ENCODE measurements around the gene CPNE5.

The CPNE5 gene

GRCh38 chr6:36758516-36759147 lies 80.6 kb downstream of the CPNE5 start:
- no peak for DNase-seq

- DNase-seq: no peak
Observed at GRCh38 chr6:36757943-36758508, 81.2 kb downstream of the CPNE5 start.

GRCh38 chr6:36757206-36757605 lies 82.0 kb downstream of the CPNE5 start:
- no peak for DNase-seq

DNA sequence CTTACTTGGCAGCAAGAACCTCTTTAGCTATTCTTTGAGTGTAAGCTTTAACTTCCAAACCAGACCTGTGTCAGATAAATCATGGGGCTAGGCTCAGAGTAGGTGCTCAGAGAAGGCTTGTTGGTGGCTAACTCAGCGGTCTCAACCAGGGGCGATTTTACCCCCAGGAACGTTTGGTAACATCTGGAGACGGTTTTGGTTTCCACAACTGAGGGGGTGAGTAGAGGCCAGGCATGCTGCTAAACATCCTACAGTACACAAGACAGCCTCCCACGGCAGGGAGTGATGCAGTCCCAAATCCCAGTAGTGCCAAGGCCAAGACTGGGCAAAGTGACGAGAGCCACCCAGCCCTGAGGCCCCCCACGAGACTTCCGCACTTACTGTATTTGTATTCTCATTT lies 82.5 kb downstream of the CPNE5 start:
- DNase-seq: no peak

DNA sequence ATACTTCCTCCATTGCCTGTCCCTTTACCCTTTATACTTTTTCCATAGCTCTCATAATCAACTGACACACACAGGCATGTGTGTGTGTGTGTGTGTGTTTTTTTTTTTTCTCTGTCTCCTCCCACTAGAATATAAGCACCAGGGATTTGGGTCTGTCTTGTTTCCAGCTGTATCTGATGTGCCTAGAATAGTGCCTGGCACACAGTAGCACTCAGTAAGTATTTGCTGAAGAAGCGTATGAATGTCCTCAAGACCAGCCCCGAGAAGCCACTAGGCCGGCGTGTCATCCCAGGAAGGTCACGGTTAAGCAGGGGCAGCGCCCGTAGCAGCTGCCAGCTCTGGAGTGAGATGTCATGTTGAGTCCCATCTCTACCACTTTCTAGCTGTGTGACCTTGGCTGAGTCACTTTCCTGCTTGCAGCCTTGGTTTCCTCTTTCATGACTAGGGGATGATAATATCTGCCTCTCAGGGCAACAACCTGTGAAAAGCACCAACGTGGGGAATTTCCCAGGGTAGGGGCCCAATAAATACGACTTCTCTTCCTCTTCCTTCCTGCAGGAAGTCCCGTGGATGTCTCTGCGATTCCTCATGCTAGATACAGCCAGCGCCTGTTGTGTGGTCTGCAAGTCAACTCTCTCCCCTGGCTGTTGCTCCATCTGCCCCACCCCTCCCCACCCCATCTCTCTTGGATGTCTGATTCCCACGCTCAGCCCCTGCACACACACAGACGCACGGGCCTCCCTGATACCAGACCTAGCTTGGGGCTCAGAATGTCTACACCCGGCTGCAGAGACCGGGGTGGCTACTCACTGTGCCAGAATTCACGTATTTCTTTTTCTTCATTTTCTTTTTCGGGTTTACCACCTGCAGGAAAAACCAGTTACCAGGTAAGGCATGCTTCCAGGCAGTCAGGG lies 83.6 kb downstream of the CPNE5 start:
- no peak for DNase-seq

- no peak for DNase-seq
Observed at GRCh38 chr6:36754582-36755434, 84.4 kb downstream of the CPNE5 start.

DNA sequence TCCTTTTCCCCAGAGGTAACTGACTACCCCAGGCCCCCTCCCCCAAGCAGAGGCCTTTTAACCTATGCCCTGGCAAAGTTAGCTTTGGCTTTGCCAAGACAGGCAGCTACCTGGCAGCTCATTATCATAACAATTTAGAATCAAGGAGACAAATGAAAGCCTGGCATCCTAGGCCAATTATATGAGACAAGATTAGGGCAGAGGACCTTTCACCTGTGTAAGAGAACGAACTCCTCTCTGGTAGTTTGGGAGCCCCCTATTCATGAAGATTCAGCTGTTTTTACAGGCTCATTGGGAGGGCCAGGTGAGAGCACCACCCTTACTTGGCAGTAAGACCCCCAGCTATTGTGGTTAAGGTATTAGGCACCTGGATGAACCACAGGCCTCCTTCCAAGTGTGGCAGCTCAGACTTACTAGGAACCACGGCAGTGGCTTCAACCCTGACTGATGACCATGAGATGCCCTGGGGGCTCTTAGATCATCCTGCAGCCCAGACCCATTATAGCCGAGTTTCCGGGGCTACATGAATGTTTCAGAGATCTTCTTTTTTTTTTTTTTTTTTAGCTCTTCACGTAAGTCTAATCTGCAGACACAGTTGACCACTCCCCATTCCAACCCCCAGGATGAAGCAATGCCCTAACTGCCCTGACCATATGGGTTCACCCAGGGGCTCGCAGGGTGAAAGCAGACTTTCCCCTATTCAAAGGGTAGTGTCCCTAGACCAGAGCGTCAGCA lies 85.4 kb downstream of the CPNE5 start:
- DNase-seq: no peak

- no peak for DNase-seq
Observed at GRCh38 chr6:36752886-36753506, 86.2 kb downstream of the CPNE5 start.

GRCh38 chr6:36752187-36752885 lies 86.9 kb downstream of the CPNE5 start:
- DNase-seq: no peak

DNA sequence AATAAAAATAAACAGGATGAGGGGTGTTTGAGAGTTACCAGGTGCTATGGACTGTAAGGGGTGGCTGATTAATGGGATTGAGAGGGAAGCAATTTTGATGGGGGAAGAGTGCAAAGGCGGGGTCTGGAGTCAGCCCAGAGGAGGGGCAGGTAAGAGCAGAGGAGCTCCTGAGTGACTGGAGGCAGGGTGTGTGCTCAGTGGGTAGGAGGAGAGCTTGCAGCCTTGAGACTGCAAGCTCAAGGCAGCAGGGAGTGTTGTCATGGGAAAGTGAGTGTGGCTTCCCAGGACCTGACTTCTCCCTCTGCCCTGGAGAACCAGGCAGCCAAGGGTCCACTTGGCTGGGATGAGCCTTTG lies 87.4 kb downstream of the CPNE5 start:
- DNase-seq: no peak

GRCh38 chr6:36751091-36751490 lies 88.2 kb downstream of the CPNE5 start:
- DNase-seq: no peak

DNA sequence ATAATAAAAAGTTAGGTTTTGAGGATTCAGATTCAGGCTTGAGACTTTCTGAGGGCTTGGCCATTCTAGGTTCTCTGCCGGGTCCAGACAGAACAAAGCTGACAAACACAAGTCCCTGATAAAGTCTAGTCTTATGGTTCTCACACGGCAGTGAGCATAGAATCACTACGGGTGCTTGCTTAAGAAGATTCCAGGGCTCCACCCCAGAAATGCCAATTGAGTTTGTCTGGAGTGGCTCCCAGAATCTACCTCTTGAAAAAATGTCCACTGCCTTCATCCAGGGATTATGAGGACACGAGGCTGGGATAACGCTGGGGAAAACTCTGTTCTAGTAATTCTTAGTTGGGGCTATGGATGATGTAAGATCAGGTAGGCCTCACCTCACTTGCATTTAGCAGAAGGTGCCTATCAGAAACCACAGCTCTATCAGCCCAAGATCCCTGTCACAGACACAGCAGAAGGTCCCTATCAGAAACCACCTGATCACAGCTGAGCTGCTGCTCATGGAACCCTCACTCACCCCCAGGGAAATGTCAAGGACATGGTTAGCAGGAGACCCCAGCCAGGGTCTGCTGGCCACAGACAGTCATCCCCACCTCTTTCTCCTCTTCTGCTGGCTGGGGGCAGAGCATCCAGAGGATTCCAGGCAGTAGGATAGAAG lies 89.3 kb downstream of the CPNE5 start:
- no peak for DNase-seq

GRCh38 chr6:36746251-36746650 lies 93.0 kb downstream of the CPNE5 start:
- no peak for DNase-seq

- no peak for DNase-seq
Observed at GRCh38 chr6:36745836-36746235, 93.4 kb downstream of the CPNE5 start.

DNA sequence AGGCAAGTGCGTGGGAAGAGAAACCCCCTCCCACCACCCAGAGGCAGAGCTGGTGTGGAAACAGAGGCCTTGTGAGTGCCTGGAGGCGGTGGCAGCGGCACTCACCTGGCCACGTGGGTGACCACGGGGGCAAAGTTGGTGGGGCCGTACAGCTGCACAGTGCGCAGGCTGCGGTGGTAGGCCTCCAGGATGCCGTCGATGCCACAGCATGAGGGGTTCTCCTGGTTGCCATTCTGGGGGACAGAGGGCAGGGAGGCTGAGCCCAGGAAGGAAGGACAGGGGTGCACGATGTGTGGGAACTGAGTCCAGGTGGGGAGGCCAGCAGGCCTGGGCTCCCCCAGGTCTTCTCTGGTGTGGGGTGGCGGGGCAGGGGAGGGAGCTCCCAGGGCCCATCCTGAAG lies 94.0 kb downstream of the CPNE5 start:
- DNase-seq: no peak

DNA sequence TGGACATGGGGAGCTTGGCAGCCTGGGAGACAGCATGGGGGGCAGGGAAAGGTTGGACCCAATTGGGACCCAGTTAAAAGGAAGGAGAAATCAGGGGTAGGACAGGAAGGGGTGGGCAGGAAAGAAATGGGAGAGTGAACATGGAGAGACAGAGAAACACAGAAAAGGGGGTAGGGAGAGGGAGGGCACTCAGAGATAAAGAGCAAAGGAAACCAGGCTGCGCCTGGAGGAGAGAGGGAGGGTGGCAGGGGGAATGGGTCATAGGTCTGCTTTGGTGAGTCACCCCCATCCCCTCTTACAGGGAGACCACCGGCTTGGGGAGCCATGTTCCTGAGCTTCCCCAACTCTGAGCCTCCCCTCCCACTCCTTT lies 95.0 kb downstream of the CPNE5 start:
- DNase-seq: no peak

DNA sequence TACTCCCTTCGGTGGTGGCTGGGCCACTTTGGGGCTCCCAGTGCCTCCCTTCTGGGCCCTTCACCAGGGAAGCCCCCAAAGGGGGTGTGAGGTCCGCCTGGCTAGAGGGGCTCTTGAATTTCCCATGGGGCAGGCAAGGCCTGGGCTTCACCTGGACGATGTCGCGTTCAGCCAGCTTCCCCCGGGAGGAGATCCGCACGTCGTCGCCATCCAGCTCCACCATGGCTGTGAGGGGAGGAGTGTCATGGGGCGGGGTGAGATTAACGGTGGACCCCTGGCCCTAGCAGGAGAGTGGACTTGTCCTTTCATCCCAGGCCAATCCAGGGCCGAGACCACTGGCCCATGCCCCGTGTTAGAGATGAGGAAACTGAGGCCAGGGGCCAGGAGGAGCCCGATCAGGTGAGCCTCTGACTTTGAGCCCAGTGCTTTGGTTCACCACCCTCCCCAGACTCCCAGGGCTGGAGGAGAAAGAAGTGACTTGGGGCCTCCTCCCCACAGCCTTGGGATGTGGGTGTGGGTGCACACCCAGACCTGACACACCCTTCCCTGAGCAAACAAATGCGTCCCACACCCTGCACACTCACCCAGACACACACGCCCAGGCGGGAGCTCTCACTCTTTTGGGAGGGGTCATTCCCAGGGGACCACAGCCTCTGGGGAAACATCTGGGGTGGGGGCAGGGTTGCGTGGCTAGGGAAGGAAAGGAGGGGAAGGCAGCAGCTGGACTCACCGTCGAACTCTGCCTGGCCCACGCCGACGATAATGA lies 95.5 kb downstream of the CPNE5 start:
- no peak for DNase-seq

DNA sequence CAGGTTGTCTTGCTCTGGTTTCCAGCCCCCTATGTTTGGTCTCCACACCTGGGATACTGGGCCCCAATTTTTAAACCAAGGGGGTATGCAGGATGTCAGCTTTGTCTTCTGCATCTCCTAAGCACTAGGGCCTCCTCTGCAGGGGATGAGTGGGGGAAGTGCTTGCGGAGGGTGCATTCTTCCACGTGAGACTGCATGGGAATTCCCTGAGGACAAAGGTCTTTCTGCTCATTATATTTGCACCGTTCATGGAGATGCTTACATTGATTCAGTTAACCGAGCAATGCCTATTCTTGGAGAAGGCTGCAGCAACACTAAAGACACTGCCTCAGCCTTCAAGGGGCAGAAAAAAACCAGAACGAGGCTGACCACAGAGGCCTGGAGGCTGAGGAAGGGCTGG lies 96.2 kb downstream of the CPNE5 start:
- DNase-seq: no peak

- DNase-seq: no peak
Observed at GRCh38 chr6:36742146-36742545, 97.1 kb downstream of the CPNE5 start.

DNA sequence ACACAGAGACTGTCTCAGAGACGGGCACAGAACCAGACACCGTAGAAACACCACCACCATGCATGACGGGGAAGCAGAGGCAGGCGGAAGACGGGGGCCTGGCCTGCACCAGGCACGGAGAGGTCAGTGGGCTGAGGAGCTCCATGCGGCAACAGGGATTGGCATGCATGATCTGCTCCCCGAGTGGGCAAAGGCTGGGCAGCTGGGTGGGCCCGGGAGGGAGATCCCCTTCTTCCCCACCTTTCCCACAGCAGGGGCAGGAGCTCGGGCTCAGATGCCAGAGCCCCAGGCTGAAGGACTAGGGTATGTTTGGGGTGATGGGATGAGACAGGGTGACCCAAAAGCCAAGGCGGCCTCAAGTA lies 98.4 kb downstream of the CPNE5 start:
- no peak for DNase-seq

Measured in NCI-H2227 treated with DMSO at 0.1 percent for 48 hours (cell line).